NCI-H146 treated with DMSO at 0.1 percent for 48 hours (cell line): ENCODE results near the gene PAQR4.

Experiments
- DNase-seq: peaks from one replicate; lab custom pipeline; 2025; ENCODE audit not compliant: unreplicated experiment; lab: John Stamatoyannopoulos, UW

Gene PAQR4

DNA sequence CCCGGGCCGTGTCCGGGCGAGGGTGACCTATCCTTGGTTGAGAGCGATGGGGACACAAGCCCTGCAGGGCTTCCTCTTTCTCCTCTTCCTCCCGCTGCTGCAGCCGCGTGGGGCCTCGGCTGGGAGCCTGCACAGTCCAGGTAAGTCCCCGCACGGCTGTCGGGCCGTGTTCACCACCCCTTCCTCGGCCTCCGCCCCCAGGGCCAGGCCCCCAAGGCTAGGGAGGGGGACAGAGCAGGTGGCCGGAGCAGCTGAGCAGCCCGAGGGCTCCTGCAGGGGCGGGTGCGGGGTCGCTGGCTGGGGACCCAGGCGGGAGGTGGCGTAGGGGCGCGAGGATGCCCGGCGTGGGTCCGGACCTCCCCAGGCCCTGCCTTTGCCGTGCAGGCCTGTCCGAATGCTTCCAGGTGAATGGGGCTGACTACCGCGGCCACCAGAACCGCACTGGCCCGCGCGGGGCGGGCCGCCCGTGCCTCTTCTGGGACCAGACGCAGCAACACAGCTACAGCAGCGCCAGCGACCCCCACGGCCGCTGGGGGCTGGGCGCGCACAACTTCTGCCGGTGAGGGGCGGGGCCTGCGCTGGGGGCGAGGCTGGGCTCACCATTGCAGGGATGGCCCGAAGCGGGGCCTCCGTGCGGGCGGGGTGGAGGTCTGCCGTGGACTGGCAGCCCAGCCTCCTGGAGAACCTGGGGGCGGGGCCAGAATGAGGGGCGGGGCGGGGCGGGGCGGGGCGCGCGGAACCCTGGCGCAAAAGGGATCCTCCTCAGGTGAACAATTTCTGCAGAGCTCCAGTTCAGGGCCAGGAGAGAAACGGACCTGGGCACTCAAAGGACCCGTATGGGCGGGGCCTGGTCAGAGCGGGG, 4.4 kb upstream of the PAQR4 start:
- peak; percentile 84 for DNase-seq

DNA sequence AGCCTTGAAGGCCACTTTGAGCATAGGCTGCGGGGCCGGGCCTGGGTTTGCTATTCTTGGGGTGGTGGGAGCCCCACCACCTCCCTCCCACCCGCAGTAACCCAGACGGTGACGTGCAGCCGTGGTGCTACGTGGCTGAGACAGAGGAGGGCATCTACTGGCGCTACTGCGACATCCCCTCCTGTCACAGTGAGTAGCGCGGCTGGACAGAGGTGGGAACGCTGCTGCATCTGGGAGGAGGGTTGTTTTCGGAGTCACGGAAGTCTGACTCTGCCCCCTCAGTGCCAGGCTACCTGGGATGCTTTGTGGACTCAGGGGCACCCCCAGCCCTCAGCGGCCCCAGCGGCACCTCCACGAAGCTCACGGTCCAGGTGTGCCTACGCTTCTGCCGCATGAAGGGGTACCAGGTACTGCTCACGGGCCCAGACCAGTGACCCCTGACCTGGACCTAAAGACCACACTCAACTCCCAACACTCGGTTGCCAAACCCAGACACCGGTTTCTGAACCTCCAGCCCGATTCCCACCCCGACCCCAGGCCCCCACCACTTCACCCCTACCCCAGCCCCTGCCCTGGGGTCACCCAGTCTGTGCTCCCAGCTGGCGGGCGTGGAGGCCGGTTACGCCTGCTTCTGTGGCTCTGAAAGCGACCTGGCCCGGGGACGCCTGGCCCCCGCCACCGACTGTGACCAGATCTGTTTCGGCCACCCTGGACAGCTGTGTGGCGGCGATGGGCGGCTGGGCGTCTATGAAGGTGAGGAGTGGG, 2.9 kb upstream of the PAQR4 start:
- no peak for DNase-seq

DNA sequence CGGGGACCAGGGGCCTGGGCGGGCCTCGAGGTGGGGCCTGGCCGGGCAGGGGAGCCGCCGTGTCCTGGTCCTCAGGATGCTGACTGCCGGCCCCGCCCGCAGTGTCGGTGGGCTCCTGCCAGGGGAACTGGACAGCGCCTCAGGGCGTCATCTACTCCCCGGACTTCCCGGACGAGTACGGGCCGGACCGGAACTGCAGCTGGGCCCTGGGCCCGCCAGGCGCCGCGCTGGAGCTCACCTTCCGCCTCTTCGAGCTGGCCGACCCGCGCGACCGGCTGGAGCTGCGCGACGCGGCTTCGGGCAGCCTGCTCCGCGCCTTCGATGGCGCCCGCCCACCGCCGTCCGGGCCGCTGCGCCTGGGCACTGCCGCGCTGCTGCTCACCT, 2.3 kb upstream of the PAQR4 start:
- no peak for DNase-seq

DNA sequence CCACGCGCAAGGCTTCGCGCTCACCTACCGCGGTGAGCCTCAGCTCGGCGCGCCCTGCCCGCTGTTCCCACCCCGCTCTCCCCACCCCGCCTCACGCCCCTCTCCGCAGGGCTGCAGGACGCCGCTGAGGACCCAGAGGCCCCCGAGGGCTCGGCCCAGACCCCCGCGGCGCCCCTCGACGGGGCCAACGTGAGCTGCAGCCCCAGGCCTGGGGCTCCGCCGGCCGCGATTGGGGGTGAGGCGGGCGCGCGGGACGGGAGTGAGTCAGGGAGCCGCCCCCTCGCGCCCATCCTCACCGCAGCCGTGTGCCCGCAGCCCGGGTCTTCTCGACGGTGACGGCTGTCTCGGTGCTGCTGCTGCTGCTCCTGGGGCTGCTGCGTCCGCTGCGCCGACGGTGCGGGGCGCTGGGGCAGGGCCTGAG, 1.9 kb upstream of the PAQR4 start:
- DNase-seq, result no peak

DNA sequence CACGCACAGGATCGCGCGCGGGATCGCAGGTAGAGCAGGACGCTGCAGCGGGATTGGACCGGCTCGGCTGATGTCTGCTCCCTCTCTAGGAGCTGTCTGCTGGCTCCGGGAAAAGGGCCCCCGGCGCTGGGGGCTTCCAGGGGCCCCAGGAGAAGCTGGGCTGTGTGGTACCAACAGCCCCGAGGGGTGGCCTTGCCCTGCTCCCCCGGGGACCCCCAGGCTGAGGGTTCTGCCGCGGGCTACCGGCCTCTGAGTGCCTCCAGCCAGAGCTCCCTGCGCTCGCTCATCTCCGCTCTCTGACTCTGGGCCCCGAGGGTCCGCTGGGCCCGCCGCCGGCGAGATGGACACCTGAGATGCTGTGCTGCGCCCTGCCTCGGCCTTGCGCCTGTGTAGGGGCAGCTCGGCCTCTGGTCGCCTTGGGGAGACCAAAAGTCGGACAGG, 1.4 kb upstream of the PAQR4 start:
- no peak for DNase-seq

DNA sequence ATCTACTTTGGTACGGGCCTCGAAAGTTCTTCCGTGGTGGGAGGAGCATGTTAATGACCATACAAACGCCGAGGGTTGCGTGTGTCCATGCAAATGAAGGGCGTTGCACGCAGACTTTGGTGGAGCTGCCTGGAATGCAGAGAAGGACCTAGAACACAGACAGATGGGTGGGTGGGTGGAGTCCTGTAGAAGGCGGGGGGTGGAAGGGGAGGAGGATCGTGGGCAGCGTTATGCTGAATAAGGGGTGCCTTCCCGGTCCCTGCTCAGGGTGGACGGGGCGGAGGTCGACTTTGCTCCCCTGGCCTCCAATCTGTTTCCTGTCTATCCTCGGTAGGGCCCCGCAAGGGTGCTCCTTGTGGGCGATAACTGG, 795 bp upstream of the PAQR4 start:
- no peak for DNase-seq

DNA sequence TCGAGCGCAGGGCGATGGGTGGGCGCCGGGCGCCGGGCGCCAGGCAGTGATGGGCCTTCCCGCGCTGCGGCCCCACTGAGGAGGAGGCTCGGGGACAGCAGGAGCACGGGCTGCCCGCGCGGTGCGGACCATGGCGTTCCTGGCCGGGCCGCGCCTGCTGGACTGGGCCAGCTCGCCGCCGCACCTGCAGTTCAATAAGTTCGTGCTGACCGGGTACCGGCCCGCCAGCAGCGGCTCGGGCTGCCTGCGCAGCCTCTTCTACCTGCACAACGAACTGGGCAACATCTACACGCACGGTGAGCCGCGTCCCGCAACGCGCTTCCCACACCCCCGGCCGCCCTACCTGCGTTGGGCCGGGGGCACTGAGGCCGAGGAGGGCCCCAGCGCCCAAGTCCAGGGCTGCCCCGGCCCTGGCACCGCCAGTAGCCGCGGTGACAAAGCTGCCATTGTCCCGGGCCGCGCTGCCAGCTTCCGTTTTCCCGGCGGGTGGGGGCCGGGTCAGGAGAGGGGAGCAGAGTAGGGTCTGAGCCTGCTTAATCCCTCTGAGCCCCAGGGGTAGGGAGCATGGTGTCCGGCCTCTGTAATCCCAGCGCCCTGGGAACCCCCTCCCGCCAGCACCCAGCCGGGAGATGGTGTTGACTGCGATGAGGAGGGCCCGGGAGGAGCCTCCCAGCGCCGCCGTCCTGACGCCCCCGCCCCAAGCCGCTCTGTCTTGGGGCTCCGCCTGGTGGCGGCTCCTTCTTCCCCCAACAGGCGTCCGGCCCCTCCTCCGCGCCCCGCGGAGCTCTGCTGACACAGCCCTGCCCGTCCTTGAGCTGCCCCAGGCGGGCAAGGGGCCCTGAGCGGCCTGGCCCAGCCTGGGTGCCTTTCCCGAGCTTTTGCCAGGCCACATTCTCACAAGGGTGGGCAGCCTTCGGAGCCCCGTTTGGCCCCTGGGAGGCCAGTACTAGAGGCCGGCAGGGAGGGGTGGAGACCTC, 685 bp downstream of the PAQR4 start:
- peak; percentile 59 for DNase-seq

DNA sequence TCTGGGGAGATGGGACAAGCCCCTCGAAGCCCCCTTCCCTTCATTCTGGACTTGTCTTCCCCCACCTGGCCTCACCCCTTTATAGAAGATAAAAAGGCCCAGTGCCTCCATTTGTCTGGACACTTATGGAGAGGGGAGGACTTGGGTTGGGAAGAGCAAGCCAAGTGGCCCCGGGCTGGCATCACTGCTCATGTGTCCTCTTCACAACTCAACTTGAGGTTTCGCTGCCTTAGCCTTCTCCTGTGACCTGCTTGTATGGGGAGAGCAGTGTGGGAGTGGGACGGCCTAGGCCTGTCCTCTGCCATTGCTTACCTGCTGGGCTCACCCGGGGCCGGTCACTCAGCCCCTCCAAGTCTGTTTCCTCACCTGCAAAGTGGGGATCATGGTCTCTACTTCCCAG, 1.4 kb downstream of the PAQR4 start:
- no peak for DNase-seq

DNA sequence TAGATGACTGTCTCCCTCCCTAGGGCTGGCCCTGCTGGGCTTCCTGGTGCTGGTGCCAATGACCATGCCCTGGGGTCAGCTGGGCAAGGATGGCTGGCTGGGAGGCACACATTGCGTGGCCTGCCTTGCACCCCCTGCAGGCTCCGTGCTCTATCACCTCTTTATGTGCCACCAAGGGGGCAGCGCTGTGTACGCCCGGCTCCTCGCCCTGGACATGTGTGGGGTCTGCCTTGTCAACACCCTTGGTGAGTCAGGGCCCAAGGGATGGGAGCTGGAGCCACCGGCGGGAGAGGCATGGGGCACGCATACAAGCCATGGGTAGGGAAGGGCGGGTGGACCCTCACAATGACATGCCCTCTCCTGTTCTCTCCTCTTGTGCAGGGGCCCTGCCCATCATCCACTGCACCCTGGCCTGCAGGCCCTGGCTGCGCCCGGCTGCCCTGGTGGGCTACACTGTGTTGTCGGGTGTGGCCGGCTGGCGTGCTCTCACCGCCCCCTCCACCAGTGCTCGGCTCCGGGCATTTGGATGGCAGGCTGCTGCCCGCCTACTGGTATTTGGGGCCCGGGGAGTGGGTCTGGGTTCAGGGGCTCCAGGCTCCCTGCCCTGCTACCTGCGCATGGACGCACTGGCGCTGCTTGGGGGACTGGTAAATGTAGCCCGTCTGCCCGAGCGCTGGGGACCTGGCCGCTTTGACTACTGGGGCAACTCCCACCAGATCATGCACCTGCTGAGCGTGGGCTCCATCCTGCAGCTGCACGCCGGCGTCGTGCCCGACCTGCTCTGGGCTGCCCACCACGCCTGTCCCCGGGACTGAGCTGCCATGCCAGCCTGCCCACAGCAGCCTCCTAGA, 2.2 kb downstream of the PAQR4 start:
- no peak for DNase-seq

DNA sequence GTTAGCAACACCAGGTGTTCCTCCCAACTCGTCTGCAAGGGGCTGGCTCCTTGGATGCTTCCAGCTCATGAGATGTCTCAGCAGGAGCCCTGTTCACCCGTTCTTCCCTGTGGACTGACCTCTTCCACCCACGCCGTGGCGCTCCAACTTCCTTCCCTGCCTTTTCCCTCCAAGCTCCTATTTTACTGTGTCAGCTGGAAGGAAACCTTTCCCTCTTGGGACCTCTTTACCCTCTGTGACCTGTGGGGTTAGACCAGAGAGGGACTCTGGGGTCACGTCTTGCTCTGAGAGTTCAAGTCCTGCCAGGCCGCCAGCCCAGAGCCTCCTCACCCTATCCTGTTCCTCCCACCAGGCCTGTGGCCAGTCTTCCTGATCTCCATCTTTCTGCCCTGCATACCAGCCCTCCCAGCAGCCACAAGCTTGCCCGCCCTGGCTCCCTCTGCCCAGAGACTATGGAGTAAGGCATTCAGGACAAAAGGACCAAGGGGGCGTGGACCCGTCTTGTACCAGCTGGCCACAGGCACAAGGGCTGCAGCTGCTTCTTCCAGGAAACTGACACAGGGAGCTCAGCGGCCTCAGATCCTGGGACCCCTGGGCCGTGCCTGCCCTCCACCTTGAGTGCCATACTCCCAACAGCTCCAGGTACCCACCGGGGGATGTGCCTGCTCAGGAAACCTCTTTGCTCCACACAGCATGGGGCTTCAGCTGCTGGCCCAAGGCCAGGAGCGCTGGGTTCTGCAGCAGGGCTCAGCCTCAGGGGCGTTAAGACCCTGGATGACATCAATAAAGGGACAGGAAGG, 3.0 kb downstream of the PAQR4 start:
- DNase-seq, result no peak

DNA sequence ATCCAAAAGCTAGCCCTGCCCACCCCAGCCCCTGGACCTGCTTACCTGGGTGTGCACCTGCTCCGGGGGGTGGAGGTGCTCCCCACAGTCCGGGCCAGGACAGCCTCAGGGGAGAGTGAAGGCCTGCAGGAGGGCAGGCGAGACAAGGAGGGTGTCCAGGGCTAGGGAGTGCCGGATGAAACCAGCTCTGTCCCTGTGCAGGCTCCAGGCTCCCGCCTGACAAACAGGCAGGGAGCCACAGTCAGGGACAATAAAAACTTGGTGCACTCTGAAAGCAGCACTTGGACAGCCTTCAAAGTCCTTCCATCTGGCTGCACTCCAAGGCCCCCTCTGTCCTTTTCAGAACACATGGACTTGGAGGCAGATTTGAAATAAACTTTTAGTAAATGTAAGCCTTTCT, 3.9 kb downstream of the PAQR4 start:
- no peak for DNase-seq

DNA sequence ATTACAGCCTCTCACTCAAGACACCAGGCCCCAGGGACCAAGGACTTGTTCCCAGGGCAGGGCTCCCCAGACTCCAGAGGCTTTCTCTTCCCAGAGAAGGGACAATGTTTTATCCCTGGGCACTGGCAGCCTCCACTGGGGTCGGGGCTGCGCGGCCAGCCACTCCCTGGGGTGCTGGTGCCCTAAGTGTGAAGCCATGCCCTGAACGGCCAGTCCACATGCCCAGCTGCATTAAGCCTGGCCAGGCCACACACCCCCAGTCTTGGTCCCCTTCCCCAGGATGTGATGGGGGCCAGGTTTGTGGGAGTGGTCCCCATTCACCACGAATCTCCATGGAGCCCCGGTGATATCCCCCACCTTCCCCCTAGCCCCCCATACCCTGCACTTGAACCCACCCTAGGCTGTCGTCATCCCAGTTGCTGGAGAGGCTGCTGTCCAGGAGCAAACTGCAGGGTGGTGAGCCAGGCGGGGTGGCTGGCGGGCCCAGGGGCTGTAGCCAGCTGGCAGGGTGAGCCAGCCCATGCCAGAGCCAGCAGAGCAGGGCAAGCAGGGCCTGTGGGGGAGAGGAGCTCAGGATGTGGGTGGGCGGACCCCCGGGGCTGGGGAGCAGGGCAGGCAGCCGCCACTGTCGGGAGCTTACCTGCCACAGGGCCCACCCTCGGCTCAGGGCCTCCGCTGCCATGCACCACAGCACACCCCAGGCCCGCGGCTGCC, 4.6 kb downstream of the PAQR4 start:
- DNase-seq, result no peak

DNA sequence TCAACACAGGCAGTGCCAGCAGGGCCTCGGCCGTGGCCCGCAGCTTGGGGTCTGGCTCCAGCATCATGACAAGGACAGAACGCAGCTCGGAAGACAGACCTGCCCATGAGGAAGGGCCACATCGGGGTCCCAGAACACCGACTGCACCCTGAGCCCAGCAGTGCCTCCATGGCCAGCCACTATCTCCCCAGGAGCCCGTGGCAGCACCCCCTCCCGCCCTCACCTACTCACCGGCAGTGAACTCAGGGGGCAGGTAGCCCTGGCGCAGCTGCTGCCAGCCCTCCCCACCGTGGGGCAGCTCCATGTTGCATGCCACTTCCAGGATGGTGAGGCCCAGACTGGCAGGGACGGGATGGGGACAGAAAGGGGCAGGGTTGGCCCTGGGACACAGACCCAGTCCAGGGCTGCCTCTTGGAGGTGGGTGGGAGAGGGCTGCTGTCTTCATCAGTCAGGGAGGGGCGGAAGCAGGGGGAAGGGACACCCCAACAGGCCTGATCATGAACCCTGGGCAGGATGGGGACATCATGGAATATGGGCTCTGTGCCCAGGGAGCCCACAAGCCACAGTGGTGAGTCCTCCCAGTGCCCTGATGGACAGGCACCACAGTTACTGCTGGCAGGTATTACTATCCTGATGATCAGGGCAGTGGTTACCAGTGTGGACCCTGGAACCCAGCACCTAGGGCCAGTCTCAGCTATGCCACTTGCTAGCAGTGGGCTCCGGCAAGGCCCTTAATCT, 5.3 kb downstream of the PAQR4 start:
- DNase-seq, result no peak

DNA sequence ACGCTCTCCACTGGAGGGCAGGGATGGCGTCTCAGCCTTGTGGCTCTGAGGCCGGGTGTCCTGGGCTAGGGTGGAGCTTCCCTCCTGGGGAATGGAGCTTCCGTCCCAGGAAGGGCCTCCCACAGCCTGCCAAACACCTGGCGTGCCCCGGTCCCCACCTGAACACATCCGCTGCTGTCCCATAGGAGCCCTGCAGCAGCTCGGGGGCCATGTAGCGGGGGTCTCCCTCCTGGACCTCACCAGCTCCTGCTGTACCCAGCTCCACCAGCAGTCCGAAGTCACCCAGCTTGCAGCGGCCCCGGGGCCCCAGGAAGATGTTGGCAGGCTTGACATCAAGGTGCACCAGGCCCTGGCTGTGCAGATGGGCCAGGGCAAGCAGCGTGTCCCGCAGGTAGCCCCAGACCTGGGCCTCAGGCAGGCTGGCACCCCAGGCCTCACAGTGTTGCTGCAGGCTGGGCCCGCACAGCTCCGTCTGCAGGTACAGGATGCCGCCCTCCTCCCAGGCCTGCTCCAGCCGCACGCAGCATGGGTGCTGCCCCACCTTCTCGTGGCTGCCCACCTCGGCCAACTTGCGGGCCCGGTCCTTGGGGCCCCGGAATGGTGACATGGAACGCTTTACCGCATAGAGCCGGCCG, 6.1 kb downstream of the PAQR4 start:
- no peak for DNase-seq

DNA sequence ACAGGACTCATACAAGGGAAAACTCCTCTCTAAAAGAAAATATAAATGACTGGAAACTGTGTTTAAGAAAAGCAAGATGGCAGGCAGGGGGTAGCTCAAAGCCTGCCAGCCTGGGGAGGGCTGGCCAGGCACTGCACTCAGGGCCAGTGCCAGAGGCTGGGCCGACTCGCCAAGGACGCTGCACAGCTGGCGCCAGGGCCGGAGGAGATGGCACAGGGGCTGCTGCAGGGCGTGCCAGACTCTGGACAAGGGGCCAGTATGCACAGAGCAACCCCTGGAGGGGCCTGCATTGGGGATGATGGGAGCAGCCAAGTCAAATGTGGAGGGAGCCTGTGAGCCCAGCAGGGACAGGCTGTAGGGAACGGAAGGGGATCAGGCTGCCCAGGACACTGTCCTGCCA, 7.1 kb downstream of the PAQR4 start:
- DNase-seq, result no peak

DNA sequence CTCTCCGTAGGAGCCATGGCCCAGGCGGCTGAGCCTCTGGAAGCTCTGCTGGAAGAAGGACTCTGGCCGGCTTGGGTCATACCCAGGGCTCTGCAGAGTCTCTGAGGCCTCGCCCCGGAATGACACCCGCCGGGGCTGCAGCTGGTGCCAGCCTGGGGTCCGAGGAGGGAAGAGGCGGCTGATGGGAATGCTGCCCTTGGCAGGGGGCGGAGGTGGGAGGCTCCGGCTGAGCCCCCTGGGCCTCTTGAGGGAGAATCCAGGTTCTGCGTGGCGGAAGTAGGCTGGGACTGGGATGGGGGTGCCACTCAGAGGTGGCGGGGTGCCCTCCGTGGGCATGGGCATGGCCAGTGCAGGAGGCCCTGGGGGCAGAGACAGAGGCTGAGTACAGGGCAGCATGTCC, 7.5 kb downstream of the PAQR4 start:
- DNase-seq, result no peak

DNA sequence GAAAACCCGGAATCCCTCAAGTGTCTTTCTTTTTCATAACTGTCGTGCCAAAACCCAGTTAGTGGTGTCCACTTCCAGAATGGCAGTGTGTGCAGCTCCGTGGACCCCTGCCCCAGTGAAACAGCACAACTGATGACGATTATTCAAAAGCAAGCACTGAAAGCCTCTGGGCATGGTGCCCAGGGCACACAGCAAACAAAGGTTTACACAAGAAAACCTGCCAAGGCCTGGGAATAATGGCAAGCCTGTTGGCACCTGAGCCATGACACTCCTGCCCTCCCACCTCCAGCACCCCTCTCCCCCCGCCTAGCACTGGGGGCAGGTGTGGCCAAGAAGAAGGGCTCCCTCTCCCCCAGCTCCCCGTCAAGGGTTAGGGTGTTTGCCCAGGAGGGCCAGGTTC, 8.3 kb downstream of the PAQR4 start:
- no peak for DNase-seq
